Measurements from ENCODE around the gene FOXQ1.

The FOXQ1 gene

DNA sequence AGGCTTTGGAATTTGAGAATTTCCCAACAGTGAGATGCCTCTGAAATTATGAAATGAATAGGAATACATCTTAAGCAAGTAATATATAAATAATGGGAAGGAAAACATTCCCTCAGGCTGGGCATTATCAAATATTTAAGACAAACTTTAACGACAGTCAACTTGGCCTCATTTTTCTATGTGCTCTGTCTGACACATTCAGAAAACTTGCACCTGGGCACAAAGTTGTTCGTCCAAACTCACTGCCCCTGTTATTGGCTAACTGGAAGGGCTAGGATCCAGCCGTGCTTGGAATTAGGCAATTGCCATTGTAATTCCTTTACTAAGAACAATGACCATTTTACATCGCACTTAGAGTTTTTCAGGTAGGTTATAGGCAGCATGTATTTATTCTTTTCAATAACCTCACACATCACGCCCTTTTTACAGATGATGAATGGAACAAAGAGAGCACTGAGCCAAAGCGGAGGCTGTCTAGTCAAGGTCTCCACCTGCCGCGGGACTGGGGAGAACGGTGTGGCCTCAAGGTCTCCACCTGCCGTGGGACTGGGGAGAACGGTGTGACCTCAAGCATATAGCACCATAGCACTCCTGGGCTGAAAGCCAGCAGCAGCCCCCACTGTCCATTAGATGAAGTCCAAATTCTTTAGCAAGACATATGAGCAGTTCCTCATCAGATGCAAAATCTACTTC, 40.7 kb upstream of the FOXQ1 start:
- Histone ChIP-seq H3K9ac (ENCODE audit: low read depth in 1 of 2, low read length in 2 of 2) (no peak overlapping the region), H3K27me3 (ENCODE audit: control insufficient read depth in 1 of 2, insufficient read depth in 2 of 2, low read length in 2 of 2) (no peaks in the 10 kb centered on the region), H3K9me3 (ENCODE audit: control insufficient read depth in 1 of 2, low read length in 2 of 2) (peaks cover 4 to 7% of the 10 kb centered on the region in 2 donors), H3K36me3 (ENCODE audit: control insufficient read depth in 1 of 2, insufficient read depth in 2 of 2, low read length in 2 of 2) (no peaks in the 10 kb centered on the region), H3K4me3 (ENCODE audit: low read depth in 1 of 2, low read length in 2 of 2) (no peak overlapping the region), H3K4me1 (ENCODE audit: control insufficient read depth in 1 of 2, insufficient read depth in 2 of 2, low read length in 2 of 2) (peaks cover 13 to 16% of the 10 kb centered on the region in 2 donors), H3K27ac (ENCODE audit: low read depth, low read length) (no peak overlapping the region)

DNA sequence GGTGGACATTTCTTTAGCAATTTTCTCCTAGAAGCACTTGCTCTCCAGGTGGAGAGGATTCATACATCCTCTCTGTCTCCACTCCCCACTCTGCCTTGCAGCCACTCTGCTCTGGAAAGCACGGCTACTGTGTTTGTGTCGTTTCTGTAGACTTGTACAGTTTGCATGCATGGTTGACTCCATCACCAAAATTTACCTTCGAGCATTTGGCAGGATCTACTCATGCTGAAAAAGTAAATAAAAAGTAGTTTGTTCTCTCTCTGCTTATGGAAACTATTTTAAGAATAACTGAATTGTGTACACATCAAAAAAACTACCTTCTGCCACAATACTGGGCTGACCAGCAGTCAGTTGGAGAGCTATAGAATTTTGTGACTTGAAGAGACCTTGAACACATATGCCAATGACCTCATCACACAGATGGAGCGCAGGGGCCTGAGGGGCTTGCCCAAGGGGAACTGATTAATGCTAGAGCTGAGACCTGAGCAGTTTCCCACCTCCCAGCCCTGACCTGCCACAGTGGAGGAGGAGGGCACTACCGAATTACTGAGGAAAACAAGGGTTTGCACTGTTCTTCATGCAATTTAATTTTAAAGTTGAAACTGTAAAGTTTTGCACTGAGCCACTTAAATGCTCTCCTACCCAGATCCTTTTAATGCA, 33.7 kb upstream of the FOXQ1 start:
- Histone ChIP-seq H3K4me3 (ENCODE audit: low read depth in 1 of 2, low read length in 2 of 2) (no peak overlapping the region), H3K27me3 (ENCODE audit: control insufficient read depth in 1 of 2, insufficient read depth in 2 of 2, low read length in 2 of 2) (no peaks in the 10 kb centered on the region), H3K9me3 (ENCODE audit: control insufficient read depth in 1 of 2, low read length in 2 of 2) (no peaks in the 10 kb centered on the region), H3K36me3 (ENCODE audit: control insufficient read depth in 1 of 2, insufficient read depth in 2 of 2, low read length in 2 of 2) (no peaks in the 10 kb centered on the region), H3K9ac (ENCODE audit: low read depth in 1 of 2, low read length in 2 of 2) (no peak overlapping the region), H3K4me1 (ENCODE audit: control insufficient read depth in 1 of 2, insufficient read depth in 2 of 2, low read length in 2 of 2) (peaks cover 2 to 3% of the 10 kb centered on the region in 2 donors), H3K27ac (ENCODE audit: low read depth, low read length) (no peak overlapping the region)

DNA sequence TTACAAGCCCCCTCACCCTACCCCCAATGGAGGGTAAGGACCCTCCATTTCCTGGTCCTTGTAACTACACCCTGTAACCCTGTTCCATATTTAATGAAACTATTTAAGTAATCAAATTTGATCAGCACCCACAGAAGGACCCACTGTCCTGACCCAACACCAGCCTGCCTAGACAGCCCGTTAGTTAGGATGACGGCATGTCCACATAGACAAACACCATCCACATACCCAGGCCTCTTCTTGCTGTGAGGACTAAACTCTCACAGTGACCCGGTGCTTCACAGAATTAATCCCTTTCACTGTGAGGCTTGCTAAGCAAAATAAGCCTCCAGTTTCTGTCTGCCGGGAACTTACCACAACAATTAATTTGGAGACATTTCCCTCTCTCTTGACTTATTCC, 32.8 kb upstream of the FOXQ1 start:
- H3K36me3 ChIP-seq (ENCODE audit: control insufficient read depth in 1 of 2, insufficient read depth in 2 of 2, low read length in 2 of 2): no peaks in the 10 kb centered on the region
- H3K27ac ChIP-seq (ENCODE audit: low read depth, low read length): no peak overlapping the region
- H3K4me3 ChIP-seq (ENCODE audit: low read depth in 1 of 2, low read length in 2 of 2): no peak overlapping the region
- no peaks in the 10 kb centered on the region for H3K9me3 ChIP-seq (ENCODE audit: control insufficient read depth in 1 of 2, low read length in 2 of 2)
- peaks cover 6 to 11% of the 10 kb centered on the region in 2 donors for H3K4me1 ChIP-seq (ENCODE audit: control insufficient read depth in 1 of 2, insufficient read depth in 2 of 2, low read length in 2 of 2)
- H3K9ac ChIP-seq (ENCODE audit: low read depth in 1 of 2, low read length in 2 of 2): no peak overlapping the region
- no peaks in the 10 kb centered on the region for H3K27me3 ChIP-seq (ENCODE audit: control insufficient read depth in 1 of 2, insufficient read depth in 2 of 2, low read length in 2 of 2)

DNA sequence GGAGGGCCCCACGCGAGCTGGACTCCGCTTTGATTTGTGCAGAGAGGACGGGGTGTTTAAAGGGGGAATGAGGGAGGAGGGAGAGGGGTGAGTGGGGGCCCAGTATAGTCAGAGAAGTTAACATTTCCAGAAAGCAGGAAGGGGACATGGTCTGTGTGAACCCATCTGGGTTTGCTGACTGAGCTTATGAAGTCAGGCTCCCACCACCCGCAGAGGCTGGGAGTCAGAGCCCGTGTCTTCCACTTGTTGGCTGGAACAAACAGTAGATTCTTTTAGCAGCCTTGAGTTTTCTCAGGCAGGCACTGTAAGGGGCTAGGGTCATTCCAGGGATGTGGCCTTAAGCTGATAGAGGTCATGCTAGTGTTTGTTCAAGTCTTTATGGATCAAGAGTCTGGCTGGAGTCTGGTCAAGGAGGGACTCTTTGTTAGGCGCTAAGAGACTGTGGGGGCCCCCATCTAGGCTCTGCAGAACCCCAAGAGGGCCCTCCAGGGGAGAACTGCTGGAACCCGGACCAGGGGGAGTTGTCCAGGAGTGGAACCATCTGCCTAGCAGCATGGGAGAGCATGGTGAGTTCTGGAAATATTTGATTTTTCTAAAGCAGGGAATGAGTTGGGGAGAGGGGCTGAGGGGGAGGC, 31.1 kb upstream of the FOXQ1 start:
- no peaks in the 10 kb centered on the region for H3K27me3 ChIP-seq (ENCODE audit: control insufficient read depth in 1 of 2, insufficient read depth in 2 of 2, low read length in 2 of 2)
- no peak overlapping the region for H3K27ac ChIP-seq (ENCODE audit: low read depth, low read length)
- H3K4me1 ChIP-seq (ENCODE audit: control insufficient read depth in 1 of 2, insufficient read depth in 2 of 2, low read length in 2 of 2): peaks cover 6 to 15% of the 10 kb centered on the region in 2 donors
- H3K36me3 ChIP-seq (ENCODE audit: control insufficient read depth in 1 of 2, insufficient read depth in 2 of 2, low read length in 2 of 2): no peaks in the 10 kb centered on the region
- H3K9me3 ChIP-seq (ENCODE audit: control insufficient read depth in 1 of 2, low read length in 2 of 2): no peaks in the 10 kb centered on the region
- H3K9ac ChIP-seq (ENCODE audit: low read depth in 1 of 2, low read length in 2 of 2): no peak overlapping the region
- H3K4me3 ChIP-seq (ENCODE audit: low read depth in 1 of 2, low read length in 2 of 2): no peak overlapping the region

DNA sequence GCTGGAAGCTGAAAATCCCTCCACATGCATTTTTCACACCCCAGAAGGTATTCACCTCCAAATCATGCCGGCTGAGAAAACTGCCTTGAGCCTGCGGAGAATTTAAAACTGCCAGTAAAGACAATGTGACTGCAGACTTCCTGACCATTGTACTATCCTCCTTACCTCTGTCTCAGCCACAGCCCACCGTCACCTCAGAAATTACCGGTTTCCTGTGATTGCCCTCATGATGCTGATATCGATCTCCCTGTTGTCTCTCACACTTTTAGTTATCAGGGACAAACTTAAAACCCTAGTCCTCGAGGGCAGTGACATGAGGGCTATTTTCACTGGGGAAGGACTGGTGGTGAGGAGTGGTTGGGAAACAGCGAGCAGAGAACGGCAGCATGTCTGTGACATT, 30.2 kb upstream of the FOXQ1 start:
- no peaks in the 10 kb centered on the region for H3K9me3 ChIP-seq (ENCODE audit: control insufficient read depth in 1 of 2, low read length in 2 of 2)
- no peak overlapping the region for H3K4me3 ChIP-seq (ENCODE audit: low read depth in 1 of 2, low read length in 2 of 2)
- H3K27ac ChIP-seq (ENCODE audit: low read depth, low read length): no peak overlapping the region
- H3K4me1 ChIP-seq (ENCODE audit: control insufficient read depth in 1 of 2, insufficient read depth in 2 of 2, low read length in 2 of 2): peaks cover 6 to 15% of the 10 kb centered on the region in 2 donors
- H3K9ac ChIP-seq (ENCODE audit: low read depth in 1 of 2, low read length in 2 of 2): no peak overlapping the region
- no peaks in the 10 kb centered on the region for H3K27me3 ChIP-seq (ENCODE audit: control insufficient read depth in 1 of 2, insufficient read depth in 2 of 2, low read length in 2 of 2)
- no peaks in the 10 kb centered on the region for H3K36me3 ChIP-seq (ENCODE audit: control insufficient read depth in 1 of 2, insufficient read depth in 2 of 2, low read length in 2 of 2)

DNA sequence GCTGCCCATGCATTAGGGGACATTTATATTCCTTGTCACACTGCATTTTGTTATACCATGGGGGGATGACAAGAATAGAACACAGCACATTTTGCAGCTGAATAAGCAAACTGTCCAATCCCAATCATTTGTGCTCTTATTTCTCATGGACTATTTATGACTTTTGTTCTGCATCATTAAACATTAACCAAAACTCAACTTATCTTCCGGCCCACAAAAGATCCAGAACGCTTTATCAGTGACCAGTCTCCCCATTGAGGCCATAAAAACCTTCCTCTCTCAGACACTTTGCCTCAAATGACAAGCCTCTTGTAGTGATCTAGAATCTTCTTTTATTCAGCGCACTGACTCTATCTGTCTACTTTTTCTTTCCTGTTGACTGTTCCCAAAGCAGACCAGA, 28.4 kb upstream of the FOXQ1 start:
- Histone ChIP-seq H3K4me1 (ENCODE audit: control insufficient read depth in 1 of 2, insufficient read depth in 2 of 2, low read length in 2 of 2) (peaks cover 6 to 19% of the 10 kb centered on the region in 2 donors), H3K9me3 (ENCODE audit: control insufficient read depth in 1 of 2, low read length in 2 of 2) (no peaks in the 10 kb centered on the region), H3K9ac (ENCODE audit: low read depth in 1 of 2, low read length in 2 of 2) (no peak overlapping the region), H3K27ac (ENCODE audit: low read depth, low read length) (no peak overlapping the region), H3K36me3 (ENCODE audit: control insufficient read depth in 1 of 2, insufficient read depth in 2 of 2, low read length in 2 of 2) (no peaks in the 10 kb centered on the region), H3K27me3 (ENCODE audit: control insufficient read depth in 1 of 2, insufficient read depth in 2 of 2, low read length in 2 of 2) (no peaks in the 10 kb centered on the region), H3K4me3 (ENCODE audit: low read depth in 1 of 2, low read length in 2 of 2) (no peak overlapping the region)

DNA sequence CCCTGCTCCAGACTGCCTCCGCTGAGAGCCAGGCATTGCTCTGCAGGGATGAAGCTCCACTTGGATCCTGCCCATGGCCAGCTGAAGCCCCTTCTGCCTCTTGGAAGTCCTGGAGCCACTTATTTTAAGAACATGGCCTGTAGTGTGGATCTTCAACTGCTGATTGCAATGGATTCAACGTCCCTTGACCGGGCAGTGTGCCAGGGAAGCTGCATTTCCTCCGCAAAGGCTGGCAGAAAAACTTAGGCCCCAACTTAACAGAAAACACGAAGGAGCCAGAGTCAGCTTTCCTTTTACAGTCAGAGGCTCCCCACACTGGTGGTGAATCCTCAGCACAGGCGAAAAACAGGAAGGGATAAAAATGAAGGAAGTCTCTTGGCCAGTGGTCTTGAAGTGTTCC, 26.3 kb upstream of the FOXQ1 start:
- H3K9ac ChIP-seq (ENCODE audit: low read depth in 1 of 2, low read length in 2 of 2): no peak overlapping the region
- peaks cover 6 to 20% of the 10 kb centered on the region in 2 donors for H3K4me1 ChIP-seq (ENCODE audit: control insufficient read depth in 1 of 2, insufficient read depth in 2 of 2, low read length in 2 of 2)
- H3K27ac ChIP-seq (ENCODE audit: low read depth, low read length): no peak overlapping the region
- no peaks in the 10 kb centered on the region for H3K9me3 ChIP-seq (ENCODE audit: control insufficient read depth in 1 of 2, low read length in 2 of 2)
- no peaks in the 10 kb centered on the region for H3K36me3 ChIP-seq (ENCODE audit: control insufficient read depth in 1 of 2, insufficient read depth in 2 of 2, low read length in 2 of 2)
- no peak overlapping the region for H3K4me3 ChIP-seq (ENCODE audit: low read depth in 1 of 2, low read length in 2 of 2)
- H3K27me3 ChIP-seq (ENCODE audit: control insufficient read depth in 1 of 2, insufficient read depth in 2 of 2, low read length in 2 of 2): no peaks in the 10 kb centered on the region

DNA sequence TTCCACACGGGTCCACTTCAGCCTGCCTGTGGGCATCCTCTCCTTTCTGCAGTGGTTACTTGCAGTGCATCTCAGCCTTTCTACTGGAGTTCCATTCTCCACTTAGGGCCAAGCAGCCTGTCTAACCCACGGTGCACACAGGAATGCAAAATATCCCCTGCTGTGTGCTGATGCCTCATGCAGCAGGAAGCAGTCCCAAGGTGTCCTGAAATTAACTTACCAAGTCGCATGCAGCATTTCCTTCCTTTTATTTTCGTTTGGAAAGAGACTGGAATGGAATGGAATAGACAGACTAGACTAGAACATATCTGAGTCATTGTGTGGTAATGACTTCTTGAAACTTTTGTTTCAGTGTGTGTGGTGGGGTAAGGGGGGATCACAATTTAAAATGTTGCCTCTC, 25.9 kb upstream of the FOXQ1 start:
- H3K4me3 ChIP-seq (ENCODE audit: low read depth in 1 of 2, low read length in 2 of 2): no peak overlapping the region
- H3K27ac ChIP-seq (ENCODE audit: low read depth, low read length): no peak overlapping the region

DNA sequence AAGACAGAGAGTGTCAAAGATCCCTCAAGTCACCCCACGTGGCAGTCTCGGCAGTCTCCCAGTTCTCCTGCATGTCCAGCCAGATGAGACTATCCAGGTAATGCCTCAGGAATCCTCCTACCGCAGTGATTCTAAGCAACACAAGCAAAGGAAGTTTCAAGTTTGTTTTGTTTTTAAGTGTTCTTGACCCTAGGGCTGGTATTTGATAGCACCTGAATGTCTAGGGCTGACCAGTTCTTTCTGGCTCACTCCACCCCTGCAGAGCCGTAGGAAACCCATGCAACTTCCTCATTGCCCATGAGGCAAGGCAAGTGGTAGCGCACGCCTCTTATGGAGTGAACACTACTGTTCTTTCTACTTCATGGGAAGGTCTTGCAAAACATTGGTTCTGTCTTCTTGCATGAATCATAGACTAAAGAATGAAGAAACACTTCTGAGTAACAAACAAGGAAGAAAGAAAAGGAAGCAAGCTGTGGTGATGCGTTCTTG, 24.8 kb upstream of the FOXQ1 start:
- no peak overlapping the region for H3K27ac ChIP-seq (ENCODE audit: low read depth, low read length)
- H3K4me3 ChIP-seq (ENCODE audit: low read depth in 1 of 2, low read length in 2 of 2): no peak overlapping the region
- no peaks in the 10 kb centered on the region for H3K36me3 ChIP-seq (ENCODE audit: control insufficient read depth in 1 of 2, insufficient read depth in 2 of 2, low read length in 2 of 2)
- H3K27me3 ChIP-seq (ENCODE audit: control insufficient read depth in 1 of 2, insufficient read depth in 2 of 2, low read length in 2 of 2): no peaks in the 10 kb centered on the region
- no peak overlapping the region for H3K9ac ChIP-seq (ENCODE audit: low read depth in 1 of 2, low read length in 2 of 2)
- H3K9me3 ChIP-seq (ENCODE audit: control insufficient read depth in 1 of 2, low read length in 2 of 2): no peaks in the 10 kb centered on the region
- H3K4me1 ChIP-seq (ENCODE audit: control insufficient read depth in 1 of 2, insufficient read depth in 2 of 2, low read length in 2 of 2): peaks cover 6 to 20% of the 10 kb centered on the region in 2 donors

More for the DNA sequence above, 25.9 kb upstream of the FOXQ1 start:
- H3K9ac ChIP-seq (ENCODE audit: low read depth in 1 of 2, low read length in 2 of 2): no peak overlapping the region
- H3K4me1 ChIP-seq (ENCODE audit: control insufficient read depth in 1 of 2, insufficient read depth in 2 of 2, low read length in 2 of 2): peaks cover 6 to 20% of the 10 kb centered on the region in 2 donors
- H3K36me3 ChIP-seq (ENCODE audit: control insufficient read depth in 1 of 2, insufficient read depth in 2 of 2, low read length in 2 of 2): no peaks in the 10 kb centered on the region
- H3K27me3 ChIP-seq (ENCODE audit: control insufficient read depth in 1 of 2, insufficient read depth in 2 of 2, low read length in 2 of 2): no peaks in the 10 kb centered on the region
- no peaks in the 10 kb centered on the region for H3K9me3 ChIP-seq (ENCODE audit: control insufficient read depth in 1 of 2, low read length in 2 of 2)

DNA sequence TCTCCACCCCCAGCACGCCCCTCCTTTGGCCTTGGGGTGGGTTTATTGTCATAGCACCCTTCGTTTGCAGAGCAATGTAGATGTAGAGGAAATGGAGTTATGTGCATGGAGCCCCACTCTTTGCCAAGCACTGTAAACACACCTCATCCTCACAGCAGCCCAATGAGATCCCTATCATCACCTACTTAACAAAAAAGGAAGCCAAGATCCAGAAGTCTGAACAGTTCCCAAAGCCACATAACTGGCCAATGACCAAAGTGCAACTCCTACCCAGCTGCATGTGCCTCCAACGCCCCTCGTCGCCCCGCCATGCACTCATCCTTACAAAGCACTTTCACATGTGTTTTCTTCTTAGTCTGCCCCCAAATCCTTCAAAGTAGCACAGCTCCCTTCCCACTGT, 21.8 kb upstream of the FOXQ1 start:
- peaks cover 0 to 5% of the 10 kb centered on the region in 2 donors for H3K4me1 ChIP-seq (ENCODE audit: control insufficient read depth in 1 of 2, insufficient read depth in 2 of 2, low read length in 2 of 2)
- H3K4me3 ChIP-seq (ENCODE audit: low read depth in 1 of 2, low read length in 2 of 2): no peak overlapping the region
- H3K27ac ChIP-seq (ENCODE audit: low read depth, low read length): no peak overlapping the region
- H3K27me3 ChIP-seq (ENCODE audit: control insufficient read depth in 1 of 2, insufficient read depth in 2 of 2, low read length in 2 of 2): no peaks in the 10 kb centered on the region
- no peaks in the 10 kb centered on the region for H3K9me3 ChIP-seq (ENCODE audit: control insufficient read depth in 1 of 2, low read length in 2 of 2)
- no peak overlapping the region for H3K9ac ChIP-seq (ENCODE audit: low read depth in 1 of 2, low read length in 2 of 2)
- H3K36me3 ChIP-seq (ENCODE audit: control insufficient read depth in 1 of 2, insufficient read depth in 2 of 2, low read length in 2 of 2): no peaks in the 10 kb centered on the region

All from duodenal mucosa (tissue), 2 donors.